ENCODE results near the gene CHDH.

DNA sequence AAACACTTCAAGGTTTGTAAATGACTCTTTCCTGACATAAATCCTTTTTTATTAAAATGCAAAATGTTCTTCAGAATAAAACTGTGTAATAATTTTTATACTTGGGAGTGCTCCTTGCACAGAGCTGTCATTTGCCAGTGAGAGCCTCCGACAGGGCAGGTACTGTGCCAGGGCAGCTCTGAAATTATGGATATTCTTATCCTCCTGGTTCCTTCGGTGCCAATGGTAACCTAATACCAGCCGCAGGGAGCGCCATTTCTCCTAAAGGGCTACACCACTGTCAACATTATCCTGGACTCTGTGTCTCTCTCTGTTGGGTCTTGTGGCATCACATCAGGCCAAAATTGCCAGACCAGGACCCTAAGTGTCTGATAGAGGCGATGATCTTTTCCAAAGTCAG lies 33.0 kb downstream of the CHDH start:
- TF ChIP-seq USF1 (IDR thresholded peaks at IDR 0.05) (no peak), TAF1 (IDR thresholded peaks at IDR 0.05; ENCODE audit: low read depth) (no peak)
- TF ChIP-seq, protein P1, sequence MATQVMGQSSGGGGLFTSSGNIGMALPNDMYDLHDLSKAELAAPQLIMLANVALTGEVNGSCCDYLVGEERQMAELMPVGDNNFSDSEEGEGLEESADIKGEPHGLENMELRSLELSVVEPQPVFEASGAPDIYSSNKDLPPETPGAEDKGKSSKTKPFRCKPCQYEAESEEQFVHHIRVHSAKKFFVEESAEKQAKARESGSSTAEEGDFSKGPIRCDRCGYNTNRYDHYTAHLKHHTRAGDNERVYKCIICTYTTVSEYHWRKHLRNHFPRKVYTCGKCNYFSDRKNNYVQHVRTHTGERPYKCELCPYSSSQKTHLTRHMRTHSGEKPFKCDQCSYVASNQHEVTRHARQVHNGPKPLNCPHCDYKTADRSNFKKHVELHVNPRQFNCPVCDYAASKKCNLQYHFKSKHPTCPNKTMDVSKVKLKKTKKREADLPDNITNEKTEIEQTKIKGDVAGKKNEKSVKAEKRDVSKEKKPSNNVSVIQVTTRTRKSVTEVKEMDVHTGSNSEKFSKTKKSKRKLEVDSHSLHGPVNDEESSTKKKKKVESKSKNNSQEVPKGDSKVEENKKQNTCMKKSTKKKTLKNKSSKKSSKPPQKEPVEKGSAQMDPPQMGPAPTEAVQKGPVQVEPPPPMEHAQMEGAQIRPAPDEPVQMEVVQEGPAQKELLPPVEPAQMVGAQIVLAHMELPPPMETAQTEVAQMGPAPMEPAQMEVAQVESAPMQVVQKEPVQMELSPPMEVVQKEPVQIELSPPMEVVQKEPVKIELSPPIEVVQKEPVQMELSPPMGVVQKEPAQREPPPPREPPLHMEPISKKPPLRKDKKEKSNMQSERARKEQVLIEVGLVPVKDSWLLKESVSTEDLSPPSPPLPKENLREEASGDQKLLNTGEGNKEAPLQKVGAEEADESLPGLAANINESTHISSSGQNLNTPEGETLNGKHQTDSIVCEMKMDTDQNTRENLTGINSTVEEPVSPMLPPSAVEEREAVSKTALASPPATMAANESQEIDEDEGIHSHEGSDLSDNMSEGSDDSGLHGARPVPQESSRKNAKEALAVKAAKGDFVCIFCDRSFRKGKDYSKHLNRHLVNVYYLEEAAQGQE (IDR thresholded peaks at IDR 0.05; ENCODE audit: low read depth), result no peak
